ENCODE measurements around the gene KPNA6. TPM values are rescaled to one million over a fixed set of nuclear protein-coding genes. Genes with fewer than 3 reads are reported as not detected.
A peak's percentile ranks its signal among the peaks of the same experiment; 100 is the strongest.

Gene KPNA6
- total RNA-seq, 1 experiment from 2014 or later = 38.6 TPM

DNA sequence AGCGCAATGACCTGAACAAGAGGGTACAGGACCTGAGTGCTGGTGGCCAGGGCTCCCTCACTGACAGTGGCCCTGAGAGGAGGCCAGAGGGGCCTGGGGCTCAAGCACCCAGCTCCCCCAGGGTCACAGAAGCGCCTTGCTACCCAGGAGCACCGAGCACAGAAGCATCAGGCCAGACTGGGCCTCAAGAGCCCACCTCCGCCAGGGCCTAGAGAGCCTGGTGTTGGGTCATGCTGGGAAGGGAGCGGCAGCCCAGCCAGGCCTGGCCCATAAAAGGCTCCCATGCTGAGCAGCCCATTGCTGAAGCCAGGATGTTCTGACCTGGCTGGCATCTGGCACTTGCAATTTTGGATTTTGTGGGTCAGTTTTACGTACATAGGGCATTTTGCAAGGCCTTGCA lies 87.1 kb downstream of the KPNA6 start:
- Histone ChIP-seq H3K36me3 (peaks cover 77% of the 10 kb centered on the region), H3K4me3 (no peak overlapping the region), H3K27me3 (no peaks in the 10 kb centered on the region), H3K9me3 (no peaks in the 10 kb centered on the region)
- DNase-seq = no peak

- no peak for DNase-seq
- Histone ChIP-seq H3K36me3 (peaks cover 71% of the 10 kb centered on the region), H3K27me3 (no peaks in the 10 kb centered on the region), H3K4me3 (no peak overlapping the region), H3K9me3 (no peaks in the 10 kb centered on the region)
Observed at GRCh38 chr1:32195531-32195930, 87.7 kb downstream of the KPNA6 start.

GRCh38 chr1:32195972-32196823 lies 88.3 kb downstream of the KPNA6 start:
- peak; percentile 23 for DNase-seq
- Histone ChIP-seq H3K36me3 (peaks cover 65% of the 10 kb centered on the region), H3K9me3 (no peaks in the 10 kb centered on the region), H3K4me3 (no peak overlapping the region), H3K27me3 (no peaks in the 10 kb centered on the region)

DNA sequence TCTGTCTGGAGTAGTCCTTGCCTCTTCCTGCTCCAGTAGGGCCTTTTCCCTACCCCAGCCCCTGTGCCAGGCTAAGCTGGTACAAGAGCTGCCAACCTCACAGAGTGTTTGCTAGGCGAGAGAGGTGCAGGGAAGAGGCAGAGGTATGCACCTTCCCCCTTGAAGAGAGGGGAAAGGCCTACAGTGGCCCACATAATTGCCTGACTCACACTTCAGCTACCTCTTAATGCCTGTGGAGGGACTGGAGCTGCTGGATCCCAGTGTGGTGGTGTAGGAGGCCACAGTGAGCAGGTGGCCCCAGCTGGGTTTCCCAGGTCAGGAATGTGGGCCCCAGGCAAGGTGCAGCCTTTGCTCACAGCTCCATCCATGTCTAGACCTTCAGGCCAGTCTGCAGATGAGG lies 89.2 kb downstream of the KPNA6 start:
- Histone ChIP-seq H3K9me3 (no peaks in the 10 kb centered on the region), H3K27me3 (no peaks in the 10 kb centered on the region), H3K4me3 (no peak overlapping the region), H3K36me3 (peaks cover 56% of the 10 kb centered on the region)
- no peak for DNase-seq

- H3K9me3 ChIP-seq = no peaks in the 10 kb centered on the region
- peaks cover 48% of the 10 kb centered on the region for H3K36me3 ChIP-seq
- DNase-seq = no peak
- no peak overlapping the region for H3K4me3 ChIP-seq
- no peaks in the 10 kb centered on the region for H3K27me3 ChIP-seq
Observed at GRCh38 chr1:32197837-32198236, 90.0 kb downstream of the KPNA6 start.

- no peaks in the 10 kb centered on the region for H3K27me3 ChIP-seq
- peaks cover 42% of the 10 kb centered on the region for H3K36me3 ChIP-seq
- no peaks in the 10 kb centered on the region for H3K9me3 ChIP-seq
- no peak overlapping the region for H3K4me3 ChIP-seq
- no peak for DNase-seq
Observed at GRCh38 chr1:32198237-32199042, 90.6 kb downstream of the KPNA6 start.

DNA sequence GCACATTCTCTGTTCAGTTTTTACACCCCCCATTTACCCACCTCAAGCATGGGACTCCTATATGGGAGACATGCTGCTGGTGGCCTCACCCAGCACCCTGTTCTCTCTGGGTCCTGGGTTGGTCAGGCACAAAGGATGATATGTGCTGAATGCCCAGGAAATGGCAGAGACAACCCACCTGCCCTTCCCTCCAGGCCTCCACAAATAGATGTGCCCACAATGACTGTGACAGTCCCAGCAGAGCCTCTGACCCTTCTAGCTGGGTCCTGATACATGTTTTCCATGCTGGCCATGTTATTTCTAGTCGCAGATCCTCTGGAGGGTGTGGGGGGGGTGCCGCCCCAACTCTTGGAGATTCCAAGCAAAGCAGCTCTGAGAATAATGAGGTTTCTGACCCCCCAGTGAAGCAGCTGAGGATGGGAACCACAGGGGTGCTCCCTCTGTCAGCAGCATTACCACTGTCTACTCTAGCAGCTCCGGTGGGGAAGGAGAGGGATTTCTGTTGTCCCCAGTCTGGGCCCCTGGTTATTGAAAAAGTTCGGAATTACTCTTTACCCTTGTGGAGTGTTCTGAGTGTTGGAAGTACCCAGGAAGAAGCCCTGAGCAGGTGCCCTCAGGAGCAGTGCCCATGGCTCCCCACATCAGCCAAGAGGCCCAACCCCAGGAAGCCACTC lies 91.3 kb downstream of the KPNA6 start:
- DNase-seq = no peak

GRCh38 chr1:32199717-32200072 lies 91.8 kb downstream of the KPNA6 start:
- Histone ChIP-seq H3K36me3 (peaks cover 30% of the 10 kb centered on the region), H3K4me3 (peak overlapping the region; percentile 48; the same call in 1 of the 2 replicates), H3K27me3 (no peaks in the 10 kb centered on the region), H3K9me3 (no peaks in the 10 kb centered on the region)
- DNase-seq = peak; percentile 54

More for the DNA sequence above, 91.3 kb downstream of the KPNA6 start:
- Histone ChIP-seq H3K9me3 (no peaks in the 10 kb centered on the region), H3K4me3 (no peak overlapping the region), H3K27me3 (no peaks in the 10 kb centered on the region), H3K36me3 (peaks cover 35% of the 10 kb centered on the region)

GRCh38 chr1:32200226-32201010 lies 92.6 kb downstream of the KPNA6 start, which contains the start of gene CCDC28B:
TSS of gene CCDC28B (plus strand) at chr1:32200595. CDS start at chr1:32201936, 1,341 bp downstream.
- DNase-seq = peak; percentile 42
- peak within 1 kb of the TSS; percentile 48 for H3K4me3 ChIP-seq
- H3K36me3 ChIP-seq = peaks cover 23% of the 10 kb centered on the region
- H3K27me3 ChIP-seq = no peaks in the 10 kb centered on the region
- no peaks in the 10 kb centered on the region for H3K9me3 ChIP-seq

DNA sequence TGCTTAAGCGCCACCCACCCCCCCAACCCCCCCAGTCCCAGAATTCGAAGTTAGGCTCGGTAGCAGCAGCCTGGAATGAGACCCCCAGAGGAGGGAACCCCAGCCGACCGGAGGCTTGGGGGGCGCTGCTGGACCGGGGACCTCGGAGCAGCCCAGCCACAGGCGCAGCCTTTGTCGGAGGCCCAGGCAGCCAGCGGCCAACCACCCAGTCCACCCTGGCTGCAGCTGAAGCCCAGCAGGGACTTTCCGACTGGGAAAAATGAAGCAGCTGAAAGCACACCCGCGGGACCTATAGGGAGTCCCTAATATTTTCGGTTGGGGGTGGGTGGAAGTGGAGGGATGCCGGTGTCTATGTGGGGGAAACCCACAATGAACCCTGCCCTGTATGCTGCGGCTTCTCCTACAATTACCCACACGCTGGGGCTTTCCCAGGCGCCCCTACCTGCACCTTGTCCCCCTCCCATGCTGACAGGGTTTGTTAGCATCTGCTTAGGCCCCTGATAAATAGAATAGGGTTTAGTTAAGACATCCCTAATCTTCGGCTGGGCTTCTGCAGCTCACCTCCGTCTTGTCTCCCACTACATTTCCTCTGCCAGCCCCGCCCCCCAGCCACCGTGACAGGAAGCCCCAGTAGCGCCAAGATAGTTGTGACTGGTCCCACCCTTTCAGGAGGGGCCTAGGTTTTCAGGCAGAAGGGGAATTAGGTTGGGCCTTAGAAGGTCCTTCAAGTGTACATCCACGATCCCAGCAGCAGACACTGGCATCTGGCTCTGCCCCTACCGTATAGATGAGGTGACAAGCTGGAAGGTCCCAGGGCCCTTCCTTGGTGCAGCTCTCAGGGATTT lies 93.4 kb downstream of the KPNA6 start:
- peaks cover 17% of the 10 kb centered on the region for H3K36me3 ChIP-seq
- DNase-seq = no peak
- no peaks in the 10 kb centered on the region for H3K27me3 ChIP-seq
- no peak overlapping the region; the same call in 1 of the 2 replicates for H3K4me3 ChIP-seq
- no peaks in the 10 kb centered on the region for H3K9me3 ChIP-seq

- H3K36me3 ChIP-seq = no peaks in the 10 kb centered on the region
- H3K4me3 ChIP-seq = peak overlapping the region; percentile 78
- H3K9me3 ChIP-seq = no peaks in the 10 kb centered on the region
- DNase-seq = no peak
- H3K27me3 ChIP-seq = no peaks in the 10 kb centered on the region
Observed at GRCh38 chr1:32204943-32205361, 97.1 kb downstream of the KPNA6 start.

DNA sequence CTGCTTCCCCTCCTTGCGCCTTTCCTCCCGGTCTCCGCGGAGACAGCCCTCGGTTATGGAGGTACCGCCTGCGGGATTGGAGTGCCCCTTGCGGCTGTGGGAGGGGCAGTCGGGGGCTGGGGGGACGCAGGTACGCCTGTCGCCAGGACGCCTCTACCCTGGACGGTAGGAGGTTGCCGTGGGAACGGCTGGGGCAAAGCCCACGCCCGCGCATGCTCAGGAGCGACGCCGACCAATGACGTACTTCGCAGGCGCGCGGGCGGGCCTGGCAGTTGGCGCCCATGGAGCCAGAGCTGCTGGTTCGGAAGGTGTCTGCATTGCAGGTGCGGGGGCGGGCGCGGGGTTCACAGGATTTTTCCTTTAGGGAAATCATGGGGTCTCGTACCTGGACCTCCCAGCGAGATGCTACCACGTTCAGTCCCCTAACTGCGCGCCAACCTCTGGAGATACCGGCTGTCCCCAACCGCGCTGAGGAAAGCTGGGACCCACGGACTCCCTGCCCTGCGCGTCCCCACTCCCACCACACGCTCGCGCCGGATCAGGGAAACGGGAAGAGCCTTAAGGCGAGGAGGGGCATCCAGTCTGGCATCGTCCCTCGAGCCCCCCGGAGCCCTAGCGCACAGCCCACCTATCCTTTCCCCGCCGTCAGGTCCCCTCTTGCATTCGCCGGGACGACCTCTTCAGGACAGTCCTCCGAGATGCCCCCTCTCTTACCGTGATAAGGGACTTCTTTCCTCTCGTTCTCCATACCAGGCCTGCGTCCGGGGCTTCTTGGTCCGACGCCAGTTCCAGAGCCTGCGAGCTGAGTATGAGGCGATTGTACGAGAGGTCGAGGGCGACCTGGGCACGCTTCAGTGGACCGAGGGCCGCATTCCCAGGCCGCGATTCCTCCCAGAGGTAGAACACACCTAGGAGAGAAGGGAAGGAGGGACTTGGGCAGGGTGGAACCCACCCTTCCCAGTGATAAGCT lies 97.8 kb downstream of the KPNA6 start, which contains the start of gene IQCC:
Gene IQCC (plus strand): TSS at position 271 of the 970 bp plus-strand sequence. CDS start 11 bp downstream, at position 282.
- H3K9me3 ChIP-seq = no peaks in the 10 kb centered on the region
- peak within 1 kb of the TSS; percentile 78 for H3K4me3 ChIP-seq
- no peaks in the 10 kb centered on the region for H3K27me3 ChIP-seq
- no peaks in the 10 kb centered on the region for H3K36me3 ChIP-seq
- DNase-seq = peak; percentile 84

GRCh38 chr1:32208469-32208868 lies 100.6 kb downstream of the KPNA6 start:
- no peak overlapping the region for H3K4me3 ChIP-seq
- no peaks in the 10 kb centered on the region for H3K27me3 ChIP-seq
- no peaks in the 10 kb centered on the region for H3K36me3 ChIP-seq
- no peaks in the 10 kb centered on the region for H3K9me3 ChIP-seq
- DNase-seq = no peak

GRCh38 chr1:32208891-32209328 lies 101.1 kb downstream of the KPNA6 start, which contains the start of gene DCDC2B:
TSS of gene DCDC2B (plus strand) at chr1:32209089. CDS start at chr1:32209094, 5 bp downstream.
- Histone ChIP-seq H3K9me3 (no peaks in the 10 kb centered on the region), H3K36me3 (no peaks in the 10 kb centered on the region), H3K27me3 (no peaks in the 10 kb centered on the region), H3K4me3 (no peak within 1 kb of the TSS)
- peak; percentile 47 for DNase-seq
